Measurements from ENCODE around the gene MUTYH. TPM values are rescaled to one million over a fixed set of nuclear protein-coding genes. Genes with fewer than 3 reads are reported as not detected.

Gene MUTYH
- total RNA-seq, 1 experiment from 2014 or later, result 40.8 TPM

- ChIA-PET CTCF (no interaction called here), POLR2A (no interaction called here)
- BruUV-seq (replicated peaks), result no TSS peak
- Histone ChIP-seq H3K36me3 (ENCODE audit: control insufficient read depth, insufficient read depth, low read length) (no peaks in the 10 kb centered on the region), H3K4me3 (ENCODE audit: low read depth in 2 of 2, low read length in 2 of 2) (no peak overlapping the region), H3K4me1 (ENCODE audit: control insufficient read depth, insufficient read depth, low read length) (no peaks in the 10 kb centered on the region), H3K27ac (ENCODE audit: low read length) (no peak overlapping the region), H3K9me3 (ENCODE audit: control insufficient read depth, insufficient read depth, low read depth, low read length) (no peaks in the 10 kb centered on the region), H3K27me3 (ENCODE audit: control insufficient read depth, insufficient read depth, low read length) (no peaks in the 10 kb centered on the region)
- intact Hi-C loops (cut with micrococcal nuclease; ENCODE audit: unreplicated experiment) (no loop called here), in situ Hi-C loops (cut with HindIII; ENCODE audit: low pct_unique_long_range_greater_than_20kb, low sequenced_read_pairs) (no loop called here)
- ATAC-seq (no peak), DNase-seq (ENCODE audit: low read depth, low spot score) (no peak)
- TF ChIP-seq POLR2AphosphoS5 (IDR thresholded peaks at IDR 0.05; ENCODE audit: low read depth, low read length), result no peak
- no peak for TF ChIP-seq REST (IDR thresholded peaks at IDR 0.05; ENCODE audit: insufficient read depth in 1 of 2, low read depth in 2 of 2, low read length in 1 of 2)
- TF ChIP-seq CTCF (IDR thresholded peaks at IDR 0.05), result no peak
- TF ChIP-seq SIN3A (IDR thresholded peaks at IDR 0.05; ENCODE audit: borderline replicate concordance, insufficient read depth, low read depth, low read length), result no peak
- no peak for TF ChIP-seq TCF7L2 (IDR thresholded peaks at IDR 0.05; ENCODE audit: low read depth, low read length)
These were observed 8.9 kb upstream of the MUTYH start for GRCh38 chr1:45348966-45349677.

GRCh38 chr1:45348609-45348965, 8.3 kb upstream of the MUTYH start:
- H3K27me3 ChIP-seq (ENCODE audit: control insufficient read depth, insufficient read depth, low read length), result no peaks in the 10 kb centered on the region
- ATAC-seq (no peak), DNase-seq (ENCODE audit: low read depth, low spot score) (no peak)
- H3K9me3 ChIP-seq (ENCODE audit: control insufficient read depth, insufficient read depth, low read depth, low read length), result no peaks in the 10 kb centered on the region
- CTCF ChIA-PET, result no interaction called here
- no TSS peak for BruUV-seq (replicated peaks)
- in situ Hi-C loops (cut with HindIII; ENCODE audit: low pct_unique_long_range_greater_than_20kb, low sequenced_read_pairs), result no loop called here
- intact Hi-C loops (cut with micrococcal nuclease; ENCODE audit: unreplicated experiment), result no loop called here
- TF ChIP-seq SIN3A (IDR thresholded peaks at IDR 0.05; ENCODE audit: borderline replicate concordance, insufficient read depth, low read depth, low read length) (no peak), CTCF (IDR thresholded peaks at IDR 0.05) (no peak), REST (IDR thresholded peaks at IDR 0.05; ENCODE audit: insufficient read depth in 1 of 2, low read depth in 2 of 2, low read length in 1 of 2) (no peak), POLR2AphosphoS5 (IDR thresholded peaks at IDR 0.05; ENCODE audit: low read depth, low read length) (no peak)
- no peak overlapping the region for H3K4me3 ChIP-seq (ENCODE audit: low read depth in 2 of 2, low read length in 2 of 2)
- H3K4me1 ChIP-seq (ENCODE audit: control insufficient read depth, insufficient read depth, low read length), result no peaks in the 10 kb centered on the region
- POLR2A ChIA-PET, result interaction anchor here (1.0 to 2.0 kb wide), 2 partner anchors 8 to 9 kb away, joined by 4 to 7 read pairs; partner anchors contain the start of genes MUTYH and TOE1
- H3K36me3 ChIP-seq (ENCODE audit: control insufficient read depth, insufficient read depth, low read length), result peaks cover 5% of the 10 kb centered on the region; the same call in 1 of the 2 replicates
- H3K27ac ChIP-seq (ENCODE audit: low read length), result no peak overlapping the region
